ENCODE measurements around the gene ERCC4. TPM values are rescaled to one million over a fixed set of nuclear protein-coding genes. Genes with fewer than 3 reads are reported as not detected.

Gene ERCC4
- total RNA-seq, 1 donor = 13.4 TPM

- TF ChIP-seq CTCF (IDR thresholded peaks at IDR 0.05; ENCODE audit: insufficient read depth, low read depth, low read length) = no peak
- no peak overlapping the region for H3K4me3 ChIP-seq (ENCODE audit: low read depth, low read length)
- no peak for DNase-seq (ENCODE audit: low read depth)
Observed at GRCh38 chr16:13977177-13977576, 57.2 kb downstream of the ERCC4 start.

DNA sequence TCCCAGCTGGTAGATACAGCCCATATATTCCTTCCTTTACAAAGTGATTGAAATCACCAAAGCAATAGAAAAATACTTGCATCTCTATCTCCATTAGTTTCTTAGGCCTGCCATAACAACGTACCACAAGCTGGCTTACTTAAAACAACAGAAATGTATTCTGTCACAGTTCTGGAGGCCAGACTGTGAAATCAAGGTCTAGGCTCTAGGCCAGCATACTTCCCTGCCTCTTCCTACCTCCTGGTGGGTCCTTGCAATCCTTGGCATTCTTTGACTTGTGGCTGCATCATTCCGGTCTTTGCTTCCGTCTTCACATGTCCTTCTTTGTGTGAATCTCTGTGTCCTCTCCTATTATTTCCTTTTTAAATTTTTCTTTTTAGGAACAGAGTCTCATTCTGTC lies 62.5 kb downstream of the ERCC4 start:
- TF ChIP-seq CTCF (IDR thresholded peaks at IDR 0.05; ENCODE audit: insufficient read depth, low read depth, low read length) = no peak
- no peak overlapping the region for H3K4me3 ChIP-seq (ENCODE audit: low read depth, low read length)
- DNase-seq (ENCODE audit: low read depth) = no peak

DNA sequence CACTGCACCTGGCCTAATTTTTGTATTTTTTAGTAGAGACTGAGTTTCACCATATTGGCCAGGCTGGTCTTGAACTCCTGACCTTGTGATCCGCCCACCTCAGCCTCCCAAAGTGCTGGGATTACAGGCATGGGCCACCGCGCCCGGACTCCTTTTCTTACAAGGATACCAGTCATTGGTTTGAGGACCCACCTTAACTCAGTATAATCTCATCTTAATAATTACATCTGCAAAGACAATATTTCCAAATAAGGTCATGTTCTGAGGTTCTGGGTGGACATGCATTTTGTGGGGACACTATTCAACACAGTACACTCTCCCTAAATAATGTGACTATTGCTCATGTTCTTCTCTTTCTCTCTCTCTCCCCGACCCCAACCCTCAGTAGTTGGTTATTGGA lies 63.7 kb downstream of the ERCC4 start:
- no peak for DNase-seq (ENCODE audit: low read depth)
- H3K4me3 ChIP-seq (ENCODE audit: low read depth, low read length) = no peak overlapping the region
- no peak for TF ChIP-seq CTCF (IDR thresholded peaks at IDR 0.05; ENCODE audit: insufficient read depth, low read depth, low read length)

- DNase-seq (ENCODE audit: low read depth) = no peak
- TF ChIP-seq CTCF (IDR thresholded peaks at IDR 0.05; ENCODE audit: insufficient read depth, low read depth, low read length) = no peak
- H3K4me3 ChIP-seq (ENCODE audit: low read depth, low read length) = no peak overlapping the region
Observed at GRCh38 chr16:13984794-13985193, 64.8 kb downstream of the ERCC4 start.

DNA sequence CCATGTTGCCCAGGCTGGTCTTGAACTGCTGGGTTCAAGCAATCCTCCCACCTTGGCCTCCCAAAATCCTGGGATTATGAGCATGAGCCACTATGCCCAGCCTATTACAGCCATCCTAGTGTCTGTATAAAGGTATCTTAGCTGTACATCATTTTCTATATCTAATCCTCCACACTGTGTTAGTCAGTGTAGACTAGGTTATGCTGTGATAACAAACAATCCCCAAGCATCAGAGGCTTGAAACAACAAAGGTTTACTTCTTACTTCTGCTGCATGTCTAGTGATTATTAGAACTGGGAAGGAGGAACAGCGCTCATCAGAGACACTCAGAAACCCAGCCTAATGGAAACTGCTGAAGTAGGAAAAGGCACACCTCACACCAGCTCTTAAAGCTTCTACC lies 68.1 kb downstream of the ERCC4 start:
- H3K4me3 ChIP-seq (ENCODE audit: low read depth, low read length) = no peak overlapping the region
- TF ChIP-seq CTCF (IDR thresholded peaks at IDR 0.05; ENCODE audit: insufficient read depth, low read depth, low read length) = no peak
- no peak for DNase-seq (ENCODE audit: low read depth)

DNA sequence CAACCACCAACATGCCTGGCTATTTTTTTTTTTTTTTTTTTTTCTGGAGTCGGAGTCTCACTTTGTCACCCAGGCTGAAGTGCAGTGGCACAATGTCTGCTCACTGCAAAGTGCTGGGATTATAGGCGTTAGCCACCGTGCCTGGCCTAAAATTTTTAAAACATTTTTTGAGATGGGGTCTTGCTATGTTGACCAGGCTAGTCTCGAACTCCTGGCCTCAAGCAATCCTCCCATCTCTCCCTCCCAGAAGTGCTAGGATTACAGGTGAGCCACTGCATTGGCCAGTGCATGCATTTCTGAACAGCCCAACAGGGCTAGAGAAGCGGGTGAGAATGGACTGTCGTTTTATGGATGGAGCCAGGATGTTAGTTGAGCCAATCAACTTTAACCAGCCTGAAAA lies 72.4 kb downstream of the ERCC4 start:
- DNase-seq (ENCODE audit: low read depth) = no peak
- no peak overlapping the region for H3K4me3 ChIP-seq (ENCODE audit: low read depth, low read length)
- TF ChIP-seq CTCF (IDR thresholded peaks at IDR 0.05; ENCODE audit: insufficient read depth, low read depth, low read length) = no peak

DNA sequence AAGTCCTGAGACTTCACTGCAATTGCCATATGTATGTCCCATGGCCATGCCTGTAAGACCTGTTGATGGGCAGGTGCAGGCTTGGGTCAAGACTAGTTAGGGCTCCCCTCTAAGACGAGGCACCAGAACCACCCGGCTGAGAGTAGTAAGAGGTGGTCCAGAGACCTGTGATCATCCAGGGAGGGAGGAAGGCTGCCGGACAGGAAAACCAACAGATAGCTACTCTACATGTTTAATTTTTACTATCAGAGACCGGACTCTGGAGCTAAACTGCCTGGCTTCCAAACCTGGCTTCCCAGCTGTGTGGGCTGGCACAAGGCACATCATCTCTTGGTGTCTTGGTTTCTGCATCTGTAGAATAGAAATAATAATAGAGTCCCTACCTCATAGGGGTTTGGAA lies 73.0 kb downstream of the ERCC4 start:
- no peak for DNase-seq (ENCODE audit: low read depth)
- no peak for TF ChIP-seq CTCF (IDR thresholded peaks at IDR 0.05; ENCODE audit: insufficient read depth, low read depth, low read length)
- H3K4me3 ChIP-seq (ENCODE audit: low read depth, low read length) = no peak overlapping the region

Data from fibroblast of villous mesenchyme (primary cell).